Large intestine (tissue), 12 donors: ENCODE measurements around the gene TLCD5. TPM values are rescaled to one million over a fixed set of nuclear protein-coding genes. Genes with fewer than 3 reads are reported as not detected.

Experiments used
- DNase-seq, 2 donors: peaks; one replicate each; pipeline versions ENCODE4 v3.0.0 to v3.0.0-alpha.2; 2013
- H3K27ac ChIP-seq: one replicate; pipeline ENCODE4 v1.5.1; 2013; ENCODE audit warnings: low read length
- H3K27me3 ChIP-seq: 2 replicates; pipeline ENCODE4 v1.6.1; 2013; ENCODE audit warnings: low read length; ENCODE audit not compliant: control insufficient read depth, insufficient read depth
- H3K36me3 ChIP-seq: 2 replicates; pipeline ENCODE4 v1.6.1; 2013; ENCODE audit warnings: low read length; ENCODE audit not compliant: control insufficient read depth, insufficient read depth
- H3K4me1 ChIP-seq: one replicate; pipeline ENCODE4 v1.6.1; 2013; ENCODE audit warnings: low read length; ENCODE audit not compliant: control insufficient read depth, insufficient read depth
- H3K4me3 ChIP-seq: one replicate; pipeline ENCODE4 v1.5.1; 2013; ENCODE audit warnings: low read length
- H3K9me3 ChIP-seq: one replicate; pipeline ENCODE4 v1.6.1; 2013; ENCODE audit warnings: mild to moderate bottlenecking, low read depth, low read length, moderate library complexity; ENCODE audit not compliant: control insufficient read depth
- WGBS: methylation state at CpG from one replicate; pipeline ENCODE4 v1.1.5; 2013; ENCODE audit warnings: low lambda C conversion rate; ENCODE audit not compliant: insufficient coverage; 5-methylcytosine and 5-hydroxymethylcytosine counted together
- long read RNA-seq, 11 donors: transcript quantifications; one replicate each; lab custom pipeline, GENCODE V29; 2026
- polyA plus RNA-seq: library from polyadenylated mRNA; unstranded; fragments of 120-200 nt; gene quantifications from one replicate; pipeline ENCODE4 v1.2.1, GENCODE V29; 2013

TLCD5 gene
- polyA plus RNA-seq = 5.4 TPM
- long read RNA-seq, donor 1, partial matches to known transcripts = 0 of 1 reads
- long read RNA-seq, donor 1, other reads (novel, unspliced or antisense) = 0 of 1 reads
- long read RNA-seq, donor 2, full-length matches to known transcripts = 2 of 2 reads
- long read RNA-seq, donor 2, partial matches to known transcripts = 0 of 2 reads
- long read RNA-seq, donor 2, other reads (novel, unspliced or antisense) = 0 of 2 reads
- long read RNA-seq, donor 3 = 0 reads
- long read RNA-seq, donor 4 = 0 reads
- long read RNA-seq, donor 5 = 0 reads
- long read RNA-seq, donor 6, full-length matches to known transcripts = 3 of 3 reads
- long read RNA-seq, donor 6, partial matches to known transcripts = 0 of 3 reads
- long read RNA-seq, donor 6, other reads (novel, unspliced or antisense) = 0 of 3 reads
- long read RNA-seq, donor 7, partial matches to known transcripts = 0 of 1 reads
- long read RNA-seq, donor 7, other reads (novel, unspliced or antisense) = 0 of 1 reads
- long read RNA-seq, donor 8 = 0 reads
- long read RNA-seq, donor 9, full-length matches to known transcripts = 1 of 1 reads
- long read RNA-seq, donor 9, partial matches to known transcripts = 0 of 1 reads
- long read RNA-seq, donor 9, other reads (novel, unspliced or antisense) = 0 of 1 reads
- long read RNA-seq, donor 10 = 0 reads
- long read RNA-seq, donor 11, full-length matches to known transcripts = 2 of 2 reads
- long read RNA-seq, donor 11, partial matches to known transcripts = 0 of 2 reads
- long read RNA-seq, donor 11, other reads (novel, unspliced or antisense) = 0 of 2 reads

DNA sequence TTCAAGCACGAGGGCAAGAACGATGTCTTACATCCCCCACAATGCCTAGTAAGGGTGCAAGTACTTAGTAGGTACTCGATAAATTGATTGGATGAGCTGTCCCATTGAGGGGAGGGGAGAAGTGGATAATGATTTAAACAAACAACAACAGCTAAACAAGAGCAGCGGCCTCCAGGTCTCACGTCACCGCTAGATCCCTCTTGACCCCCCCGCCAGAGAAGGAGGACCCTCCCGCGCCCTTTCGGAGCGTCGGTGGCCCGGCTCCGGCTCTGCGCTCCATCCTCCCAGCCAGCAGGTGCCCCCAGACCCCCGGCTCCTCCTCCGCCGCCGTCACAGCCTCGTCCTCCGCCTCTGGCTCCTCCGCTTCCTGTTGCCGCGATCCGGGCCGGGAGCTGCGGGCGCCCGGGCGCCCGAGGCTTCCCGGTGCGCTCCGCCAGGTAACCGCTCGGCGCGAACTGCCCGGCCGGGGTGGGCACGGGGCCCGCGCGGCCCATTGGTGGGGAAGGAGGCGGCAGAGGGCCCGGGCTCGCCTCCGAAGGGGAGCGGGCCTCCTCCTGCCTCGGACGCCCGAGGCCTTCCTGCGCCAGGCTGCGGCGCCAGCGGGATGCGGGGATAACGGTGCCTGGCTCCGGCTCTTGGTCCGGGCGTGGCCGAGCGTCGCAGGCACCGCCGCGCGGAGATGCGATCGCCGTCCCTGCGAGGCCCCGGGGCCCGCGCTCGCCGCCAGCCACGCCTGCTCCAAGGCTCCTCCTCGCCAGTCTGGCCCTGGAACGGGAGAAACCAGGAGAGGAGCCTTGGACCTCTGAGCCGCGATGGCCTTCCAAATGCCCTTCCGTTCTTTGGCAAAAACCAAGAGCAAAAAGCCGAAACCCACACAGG is at the start of gene TLCD5:
Gene TLCD5, plus strand, starts transcription at position 368 of the 879 bp plus-strand sequence. CDS start 2,143 bp downstream, outside the sequence.
- peaks cover 4% of the 10 kb centered on the region for H3K36me3 ChIP-seq
- H3K9me3 ChIP-seq = no peaks in the 10 kb centered on the region
- 20% methylated on average over 1 of the region's 84 CpGs for WGBS
- peak; percentile 45 to 74 for DNase-seq
- H3K4me3 ChIP-seq = peak within 1 kb of the TSS; percentile 23
- H3K4me1 ChIP-seq = peaks cover 14% of the 10 kb centered on the region
- peak within 1 kb of the TSS; percentile 22 for H3K27ac ChIP-seq
- H3K27me3 ChIP-seq = no peaks in the 10 kb centered on the region

DNA sequence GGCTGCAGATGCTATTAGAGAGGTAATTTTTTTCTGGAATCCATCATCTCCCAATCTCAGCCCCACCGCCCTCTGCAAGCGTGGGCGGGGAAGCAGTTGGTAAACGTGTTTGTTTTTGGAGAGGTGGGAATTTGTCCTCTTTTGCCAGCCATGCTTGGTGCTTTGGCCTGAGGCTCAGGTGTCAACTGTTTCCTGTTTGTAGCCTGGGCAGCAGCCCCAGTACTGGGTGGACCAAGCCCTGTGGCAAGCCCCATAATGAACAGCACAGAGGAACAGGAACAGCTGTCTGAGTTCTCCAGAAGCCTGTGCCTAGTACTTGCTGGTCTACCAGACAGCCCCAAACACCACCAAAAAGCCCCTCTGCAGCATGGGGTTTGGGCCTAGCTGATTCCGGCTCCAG is 45.6 kb upstream of the TLCD5 start:
- Histone ChIP-seq H3K36me3 (no peaks in the 10 kb centered on the region), H3K27me3 (no peaks in the 10 kb centered on the region), H3K4me1 (no peaks in the 10 kb centered on the region), H3K4me3 (no peak overlapping the region), H3K9me3 (no peaks in the 10 kb centered on the region), H3K27ac (no peak overlapping the region)
- WGBS = no CpG with 5 or more reads among the region's 5 CpGs
- no peak for DNase-seq

DNA sequence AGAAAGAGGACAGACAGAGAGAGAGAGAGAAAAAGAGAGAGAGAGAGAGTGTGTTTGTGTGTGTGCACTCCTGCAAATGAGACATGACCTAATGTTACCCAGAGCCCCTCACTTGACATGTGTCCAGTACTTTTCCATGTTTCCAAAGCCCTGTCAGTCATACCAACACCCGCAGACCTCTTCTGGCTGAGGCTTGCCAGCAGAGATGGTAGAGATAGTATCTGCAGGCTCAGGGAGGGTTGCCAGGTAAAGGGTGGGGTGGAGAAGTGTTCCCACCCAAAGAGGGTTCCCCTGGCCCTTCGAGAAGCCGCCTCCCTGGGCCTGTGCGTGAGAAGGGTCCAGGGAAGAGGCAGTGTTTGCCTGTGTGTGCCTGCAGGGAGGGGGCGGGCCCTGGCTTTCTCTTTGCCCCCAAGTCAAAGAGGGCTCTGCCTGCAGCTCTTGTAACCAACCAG is 44.5 kb upstream of the TLCD5 start:
- WGBS = no CpG with 5 or more reads among the region's 5 CpGs
- no peaks in the 10 kb centered on the region for H3K36me3 ChIP-seq
- no peak overlapping the region for H3K27ac ChIP-seq
- H3K4me1 ChIP-seq = no peaks in the 10 kb centered on the region
- H3K27me3 ChIP-seq = no peaks in the 10 kb centered on the region
- no peaks in the 10 kb centered on the region for H3K9me3 ChIP-seq
- no peak for DNase-seq
- H3K4me3 ChIP-seq = no peak overlapping the region

DNA sequence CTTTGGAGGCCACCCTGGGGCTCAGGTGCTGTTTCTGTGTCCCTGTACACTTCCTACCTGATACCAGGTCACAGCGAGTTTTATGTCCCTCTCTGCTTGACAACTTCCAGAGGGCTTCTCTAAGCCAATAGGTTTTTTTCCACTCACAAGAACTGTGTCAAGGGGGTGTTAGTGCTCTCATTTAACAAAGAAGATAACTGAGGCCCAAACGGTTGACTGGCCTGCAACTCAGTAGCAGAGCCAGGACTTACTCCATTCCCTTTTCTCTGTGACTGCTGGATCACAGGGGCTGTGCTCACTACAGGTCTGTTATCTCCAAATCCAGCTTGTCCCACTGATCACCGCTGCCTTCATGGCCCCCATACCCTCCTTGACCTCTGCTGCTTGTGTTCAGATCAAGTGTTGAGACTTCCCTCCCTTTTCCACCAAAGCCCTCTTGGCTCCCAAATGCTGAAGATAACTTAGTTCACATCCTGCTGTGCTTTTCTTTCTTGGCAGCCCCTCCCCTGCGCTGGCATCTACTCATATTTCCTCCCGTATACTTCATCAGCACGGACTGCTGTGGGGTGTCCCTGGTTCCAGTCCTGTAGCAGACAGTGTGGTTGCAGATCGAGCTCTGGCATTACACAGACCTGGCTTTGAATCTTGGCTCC is 43.8 kb upstream of the TLCD5 start:
- WGBS = 40% methylated on average over 1 of the region's 7 CpGs
- no peak overlapping the region for H3K27ac ChIP-seq
- no peaks in the 10 kb centered on the region for H3K4me1 ChIP-seq
- H3K27me3 ChIP-seq = no peaks in the 10 kb centered on the region
- H3K36me3 ChIP-seq = no peaks in the 10 kb centered on the region
- no peak overlapping the region for H3K4me3 ChIP-seq
- H3K9me3 ChIP-seq = no peaks in the 10 kb centered on the region
- no peak for DNase-seq

DNA sequence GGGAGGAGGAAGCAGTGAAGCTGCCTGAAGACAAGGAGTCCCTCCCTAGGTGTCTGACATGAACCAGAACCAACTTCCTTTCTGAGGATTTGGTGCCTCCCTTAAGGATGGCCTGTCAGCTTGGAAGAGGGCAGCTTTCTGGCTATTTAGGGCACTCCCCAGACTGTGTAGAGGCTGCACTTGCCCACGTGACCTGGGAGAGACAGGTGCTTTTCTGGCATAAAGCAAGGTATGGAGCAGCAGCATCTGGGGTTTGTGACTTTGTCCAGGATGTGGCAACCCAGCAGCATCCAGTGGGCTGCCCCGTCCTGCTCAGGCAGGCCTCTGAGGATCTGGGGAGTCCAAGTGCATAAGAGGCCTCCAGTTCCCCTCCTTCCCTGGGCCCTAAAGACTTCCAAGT is 42.0 kb upstream of the TLCD5 start:
- Histone ChIP-seq H3K4me1 (no peaks in the 10 kb centered on the region), H3K36me3 (no peaks in the 10 kb centered on the region), H3K4me3 (no peak overlapping the region), H3K27ac (no peak overlapping the region), H3K27me3 (no peaks in the 10 kb centered on the region), H3K9me3 (no peaks in the 10 kb centered on the region)
- WGBS = no CpG with 5 or more reads among the region's 2 CpGs
- DNase-seq = no peak

DNA sequence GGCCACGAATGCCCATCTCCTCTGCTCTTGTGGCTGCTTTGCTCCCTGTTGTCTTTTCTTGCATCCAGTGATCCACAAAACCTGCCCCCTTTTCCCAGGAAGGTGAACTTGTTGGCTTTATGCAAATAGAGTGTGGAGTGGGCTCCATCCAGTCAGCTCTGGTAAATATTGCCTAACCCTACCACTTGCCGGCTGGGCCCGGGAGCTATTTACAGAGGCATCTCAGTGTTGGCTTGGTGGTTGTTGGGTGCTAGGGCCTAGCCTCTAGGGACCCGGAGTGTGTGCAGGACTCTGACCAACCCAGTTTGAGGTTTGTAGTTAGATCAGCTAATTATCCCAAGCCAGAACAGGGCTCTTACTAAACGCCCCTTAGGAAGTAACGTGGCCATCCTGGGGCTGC is 40.8 kb upstream of the TLCD5 start:
- Histone ChIP-seq H3K27ac (no peak overlapping the region), H3K36me3 (no peaks in the 10 kb centered on the region), H3K27me3 (no peaks in the 10 kb centered on the region), H3K9me3 (no peaks in the 10 kb centered on the region), H3K4me3 (no peak overlapping the region), H3K4me1 (no peaks in the 10 kb centered on the region)
- no peak for DNase-seq
- WGBS = no CpG with 5 or more reads among the region's 6 CpGs

DNA sequence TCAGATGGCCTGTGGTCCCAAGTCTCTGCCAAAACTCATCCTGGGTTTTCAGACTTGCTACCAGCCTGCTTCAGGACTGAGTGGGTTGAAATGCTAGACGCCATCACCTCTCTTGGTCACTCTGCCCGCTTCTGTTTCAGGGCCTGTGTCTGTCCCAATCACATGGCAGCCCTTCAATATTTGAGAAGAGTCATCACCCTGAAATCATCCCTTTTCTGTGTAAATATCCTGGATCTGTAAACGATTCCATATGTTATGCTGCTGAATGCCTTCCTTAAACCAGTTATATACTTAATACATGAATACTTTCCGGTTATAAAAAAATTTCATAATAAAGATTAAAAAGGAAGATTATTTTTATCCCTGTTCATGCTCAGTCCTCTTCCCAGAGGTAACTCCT is 39.8 kb upstream of the TLCD5 start:
- H3K27ac ChIP-seq = no peak overlapping the region
- no peaks in the 10 kb centered on the region for H3K36me3 ChIP-seq
- H3K4me1 ChIP-seq = no peaks in the 10 kb centered on the region
- H3K9me3 ChIP-seq = no peaks in the 10 kb centered on the region
- DNase-seq = no peak
- no peaks in the 10 kb centered on the region for H3K27me3 ChIP-seq
- WGBS = no CpG with 5 or more reads among the region's 4 CpGs
- no peak overlapping the region for H3K4me3 ChIP-seq

DNA sequence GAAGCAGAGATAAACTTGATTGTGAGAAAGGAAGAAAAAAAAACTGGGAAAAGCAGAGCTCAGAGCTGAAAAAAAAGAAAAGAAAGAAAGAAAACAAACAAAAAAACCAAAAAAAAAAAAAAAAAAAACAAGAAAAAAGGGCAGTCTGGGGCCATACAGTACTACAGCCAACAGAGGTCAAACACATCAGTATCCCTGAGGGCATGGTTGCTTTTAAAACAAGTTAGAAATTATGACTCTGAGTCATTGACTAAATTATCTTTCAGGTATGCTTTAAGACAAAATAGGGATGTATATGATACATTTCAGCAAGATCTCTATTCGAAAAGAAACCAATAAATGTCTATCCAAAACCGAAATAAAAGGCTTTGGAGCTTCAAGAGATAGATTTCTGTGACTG is 37.1 kb upstream of the TLCD5 start:
- WGBS = no CpG with 5 or more reads among the region's 2 CpGs
- Histone ChIP-seq H3K27ac (no peak overlapping the region), H3K4me1 (peaks cover 1% of the 10 kb centered on the region), H3K36me3 (no peaks in the 10 kb centered on the region), H3K27me3 (no peaks in the 10 kb centered on the region), H3K9me3 (no peaks in the 10 kb centered on the region), H3K4me3 (no peak overlapping the region)
- no peak for DNase-seq

DNA sequence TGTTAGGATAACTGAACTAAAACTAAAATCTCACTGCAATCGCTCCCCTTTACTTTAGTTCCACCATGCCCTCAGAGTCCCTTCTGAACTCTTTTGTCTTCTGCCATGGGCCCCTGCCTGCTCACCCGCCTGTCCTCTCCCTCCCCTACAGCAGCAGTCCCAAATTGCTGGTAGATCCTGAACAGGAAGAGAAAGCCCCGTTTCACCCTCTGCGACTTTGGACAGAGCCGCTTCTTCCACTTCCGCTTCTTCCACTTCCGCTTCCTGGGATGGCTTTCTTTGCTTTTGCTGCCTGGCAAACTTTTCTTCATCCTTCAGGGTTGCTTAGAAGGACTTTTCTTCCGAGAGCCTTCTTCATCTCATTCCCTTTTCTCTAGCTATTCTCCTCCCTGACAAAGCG is 35.7 kb upstream of the TLCD5 start:
- no peak overlapping the region for H3K4me3 ChIP-seq
- no peaks in the 10 kb centered on the region for H3K27me3 ChIP-seq
- no peaks in the 10 kb centered on the region for H3K36me3 ChIP-seq
- H3K4me1 ChIP-seq = peaks cover 2% of the 10 kb centered on the region
- no peaks in the 10 kb centered on the region for H3K9me3 ChIP-seq
- no peak for DNase-seq
- no peak overlapping the region for H3K27ac ChIP-seq
- 92% methylated on average over 7 of the region's 9 CpGs for WGBS
